BE2C (cell line): ENCODE data around the gene LRCH4.

Experiments
- DNase-seq: peaks from one replicate; pipeline ENCODE4 v3.0.0-alpha.2; 2020
- H3K27me3 ChIP-seq: fragments of 250-450 bp; sonication (Bioruptor Pico); 2 replicates; pipeline ENCODE4 v1.5.1; 2020; ENCODE audit warnings: mild to moderate bottlenecking
- H3K36me3 ChIP-seq: fragments of 250-450 bp; sonication (Bioruptor Pico); 2 replicates; pipeline ENCODE4 v1.5.1; 2020; ENCODE audit warnings: mild to moderate bottlenecking
- H3K4me1 ChIP-seq: fragments of 250-450 bp; sonication (Bioruptor Pico); 2 replicates; pipeline ENCODE4 v1.5.1; 2020
- H3K4me3 ChIP-seq: 2 replicates; pipeline ENCODE4 v1.5.1; 2011; ENCODE audit warnings: low read depth, low read length
- H3K9me3 ChIP-seq: fragments of 250-450 bp; sonication (Bioruptor Pico); 2 replicates; pipeline ENCODE4 v1.5.1; 2020
- CTCF ChIP-seq: IDR thresholded peaks from 2 replicates; pipeline ENCODE4 v1.5.1; 2012; ENCODE audit warnings: mild to moderate bottlenecking, low read depth, low read length

Gene LRCH4

GRCh38 chr7:100578246-100579183 is 7.4 kb downstream of the LRCH4 start:
- Histone ChIP-seq H3K36me3 (peaks cover 27% of the 10 kb centered on the region), H3K9me3 (no peaks in the 10 kb centered on the region), H3K4me3 (no peak overlapping the region), H3K4me1 (peaks cover under 1% of the 10 kb centered on the region; the same call in 1 of the 2 replicates), H3K27me3 (no peaks in the 10 kb centered on the region)
- TF ChIP-seq CTCF = no peak
- DNase-seq = no peak

DNA sequence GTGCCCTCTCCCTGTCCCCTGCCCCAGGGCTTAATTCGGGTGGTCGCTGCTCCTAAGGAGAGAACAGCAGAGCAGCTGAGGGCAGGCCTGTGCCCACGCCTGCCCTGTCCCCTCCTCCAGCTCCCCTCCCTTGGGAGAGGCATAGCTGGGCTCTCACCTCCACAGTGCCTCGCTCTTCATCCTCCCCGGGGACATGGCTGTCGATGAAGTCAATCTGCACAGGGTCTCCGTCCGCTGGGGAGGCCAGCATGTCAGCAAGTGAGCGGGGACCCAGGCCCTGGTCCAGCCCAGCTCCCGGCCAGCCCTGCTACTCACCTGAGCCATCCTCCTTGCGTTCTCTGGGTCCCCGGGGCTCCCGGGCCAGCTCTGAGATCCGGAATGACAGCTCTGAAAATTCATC is 8.4 kb downstream of the LRCH4 start:
- no peak for TF ChIP-seq CTCF
- Histone ChIP-seq H3K9me3 (no peaks in the 10 kb centered on the region), H3K4me1 (no peaks in the 10 kb centered on the region), H3K27me3 (no peaks in the 10 kb centered on the region), H3K36me3 (peaks cover 27% of the 10 kb centered on the region), H3K4me3 (no peak overlapping the region)
- no peak for DNase-seq

DNA sequence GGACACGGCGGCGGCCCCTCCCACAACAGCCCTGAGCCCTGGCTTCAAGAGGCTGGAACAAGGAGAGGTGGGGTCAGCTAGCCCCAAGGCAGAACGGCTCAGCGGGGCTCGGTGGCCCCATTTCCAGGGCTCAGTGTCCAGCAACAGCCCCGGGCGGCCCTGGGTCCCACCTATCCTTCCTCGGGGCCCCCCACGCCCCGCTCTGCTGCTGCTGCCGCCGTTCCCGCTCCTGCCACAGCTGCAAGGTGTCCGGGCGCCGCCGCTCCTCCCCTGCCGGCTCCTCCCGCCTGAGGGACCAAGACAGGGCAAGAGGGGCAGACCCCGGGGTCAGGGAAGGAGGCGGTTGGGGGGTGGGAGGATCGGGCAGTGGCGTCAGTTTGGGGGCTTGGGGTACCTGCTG is 8.8 kb downstream of the LRCH4 start:
- no peak for DNase-seq
- no peaks in the 10 kb centered on the region for H3K9me3 ChIP-seq
- peaks cover 27% of the 10 kb centered on the region for H3K36me3 ChIP-seq
- H3K27me3 ChIP-seq = no peaks in the 10 kb centered on the region
- H3K4me1 ChIP-seq = no peaks in the 10 kb centered on the region
- no peak for TF ChIP-seq CTCF
- no peak overlapping the region for H3K4me3 ChIP-seq

DNA sequence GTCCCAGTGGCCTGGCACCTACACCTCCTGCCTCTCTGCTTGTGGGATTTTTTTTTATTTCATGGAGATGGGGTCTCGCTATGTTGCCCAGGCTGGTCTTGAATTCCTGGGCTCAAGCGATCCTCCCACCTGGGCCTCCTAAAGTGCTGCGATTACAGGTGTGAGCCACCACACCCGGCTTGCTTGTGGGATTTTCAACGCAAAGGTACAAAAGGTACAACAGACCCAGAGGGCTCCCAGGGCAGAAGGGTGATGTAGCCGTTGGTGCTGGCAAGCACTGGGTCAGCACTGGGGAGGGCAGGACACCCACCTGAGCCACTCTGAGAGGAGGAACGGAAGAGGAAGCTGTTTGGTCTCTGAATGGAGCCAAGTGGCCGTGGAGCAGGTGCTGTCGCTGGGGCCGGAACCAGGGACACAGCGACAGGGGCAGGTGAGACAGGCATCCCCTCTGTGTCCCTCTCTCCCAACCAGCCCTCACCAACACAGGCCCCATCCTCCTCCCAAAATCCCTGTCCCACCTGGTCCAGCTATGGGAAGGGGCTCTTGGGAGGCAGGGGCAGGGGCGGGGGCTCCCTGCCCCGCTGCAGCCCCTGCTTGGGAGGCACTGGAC is 9.4 kb downstream of the LRCH4 start:
- Histone ChIP-seq H3K9me3 (no peaks in the 10 kb centered on the region), H3K36me3 (peaks cover 25% of the 10 kb centered on the region), H3K4me1 (no peaks in the 10 kb centered on the region), H3K4me3 (no peak overlapping the region), H3K27me3 (no peaks in the 10 kb centered on the region)
- no peak for DNase-seq
- no peak for TF ChIP-seq CTCF

GRCh38 chr7:100575746-100576383 is 10.1 kb downstream of the LRCH4 start:
- Histone ChIP-seq H3K9me3 (no peaks in the 10 kb centered on the region), H3K4me1 (no peaks in the 10 kb centered on the region), H3K36me3 (peaks cover 19% of the 10 kb centered on the region), H3K4me3 (no peak overlapping the region), H3K27me3 (no peaks in the 10 kb centered on the region)
- no peak for TF ChIP-seq CTCF
- DNase-seq = no peak

DNA sequence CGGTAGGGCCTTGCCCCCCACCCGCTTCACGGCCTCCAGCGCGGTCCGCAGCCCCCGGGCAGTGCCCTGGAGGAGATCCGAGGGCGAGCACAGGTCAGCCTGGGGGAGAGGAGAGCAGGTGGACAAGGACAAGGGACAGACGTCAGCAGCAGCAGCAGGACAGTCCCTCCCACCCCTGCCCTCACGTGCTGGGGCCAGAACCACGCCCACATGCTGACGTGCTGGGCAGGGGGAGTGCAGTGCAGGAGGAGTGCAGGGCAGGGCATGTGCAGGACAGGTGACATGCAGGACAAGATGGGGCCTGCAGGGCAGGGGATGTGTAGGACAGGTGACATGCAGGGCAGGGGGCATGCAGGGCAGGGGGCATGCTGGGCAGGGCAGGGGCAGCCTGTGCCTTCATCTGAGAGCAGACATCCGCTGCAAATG is 10.7 kb downstream of the LRCH4 start:
- H3K27me3 ChIP-seq = peaks cover under 1% of the 10 kb centered on the region
- no peak for DNase-seq

More for the DNA sequence above, 10.7 kb downstream of the LRCH4 start:
- no peaks in the 10 kb centered on the region for H3K4me1 ChIP-seq
- no peaks in the 10 kb centered on the region for H3K9me3 ChIP-seq
- no peak for TF ChIP-seq CTCF
- peaks cover 12% of the 10 kb centered on the region for H3K36me3 ChIP-seq
- no peak overlapping the region for H3K4me3 ChIP-seq
